Activated B cell treated with CpG ODN at 0.5 μM for 24 hours (primary cell): ENCODE data around the gene HEXIM1. TPM values are rescaled to one million over a fixed set of nuclear protein-coding genes. Genes with fewer than 3 reads are reported as not detected.

Experiments used
- ATAC-seq: fragments of 200-7000 bp; cut with Tn5 transposase; one replicate; pipeline ENCODE4 v1.10.0; 2021; ENCODE audit warnings: low read depth, mild to moderate bottlenecking, moderate library complexity
- CTCF ChIA-PET: fragments of 350-600 bp; sonication (Branson Sonifier 250); formaldehyde crosslinking; loops from one replicate; lab custom pipeline; 2021; ENCODE audit warnings: antibody characterized with exemption; lab: Charles Lee
- POLR2A ChIA-PET: fragments of 350-600 bp; sonication (Branson Sonifier 250); formaldehyde crosslinking; loops from one replicate; lab custom pipeline; 2021; ENCODE audit warnings: antibody characterized with exemption; lab: Charles Lee
- DNase-seq: peaks from one replicate; pipeline ENCODE4 v3.0.0; 2022
- H3K27ac Mint-ChIP-seq: one replicate; pipeline ENCODE4 v1.8.0; 2020; ENCODE audit warnings: mixed read lengths
- H3K27me3 Mint-ChIP-seq: one replicate; pipeline ENCODE4 v1.8.0; 2021; ENCODE audit warnings: mixed read lengths
- H3K36me3 Mint-ChIP-seq: one replicate; pipeline ENCODE4 v1.8.0; 2021; ENCODE audit warnings: low read depth, mixed read lengths
- H3K4me1 Mint-ChIP-seq: one replicate; pipeline ENCODE4 v1.8.0; 2021; ENCODE audit warnings: mixed read lengths
- H3K4me3 Mint-ChIP-seq: one replicate; pipeline ENCODE4 v1.8.0; 2020; ENCODE audit warnings: mild to moderate bottlenecking, mixed read lengths
- H3K9me3 Mint-ChIP-seq: one replicate; pipeline ENCODE4 v1.8.0; 2020; ENCODE audit warnings: mixed read lengths
- CTCF ChIP-seq: fragments of 200-600 bp; IDR thresholded peaks from one replicate; pipeline ENCODE4 v1.8.0; 2022; ENCODE audit warnings: antibody characterized with exemption, mild to moderate bottlenecking
- intact Hi-C: fragments of 100-400 bp; cut with micrococcal nuclease; formaldehyde crosslinking; loops from one replicate; pipeline ENCODE4 v1.15.1; 2024
- total RNA-seq: library from RNA; stranded (reverse); gene quantifications from 2 replicates; pipeline ENCODE4 v1.2.3, GENCODE V29; 2022

HEXIM1 gene
- total RNA-seq, 1 donor from 2014 or later, result 21.5 TPM

- Mint-ChIP-seq H3K27ac (no peak overlapping the region), H3K4me1 (peaks cover 8% of the 10 kb centered on the region), H3K27me3 (no peaks in the 10 kb centered on the region), H3K4me3 (no peak overlapping the region), H3K36me3 (no peaks in the 10 kb centered on the region), H3K9me3 (no peaks in the 10 kb centered on the region)
- POLR2A ChIA-PET, result interaction anchor here (1.4 kb wide), 1 partner anchor 16 kb away, joined by 4 read pairs; the partner anchor contains the start of gene HEXIM2
- intact Hi-C loops, result no loop called here
- DNase-seq (no peak), ATAC-seq (no peak)
- CTCF ChIA-PET, result no interaction called here
- TF ChIP-seq CTCF, result no peak
These were observed 29.3 kb downstream of the HEXIM1 start for GRCh38 chr17:45177563-45177962.

- CTCF ChIA-PET, result interaction anchor here (0.6 to 1.2 kb wide), 2 partner anchors 13 to 33 kb away, joined by 3 to 7 read pairs; no protein-coding TSS in a partner anchor
- no peaks in the 10 kb centered on the region for H3K36me3 Mint-ChIP-seq
These were observed 35.9 kb downstream of the HEXIM1 start for GRCh38 chr17:45184144-45184543.

GRCh38 chr17:45186801-45187354, 38.6 kb downstream of the HEXIM1 start:
- Mint-ChIP-seq H3K4me1 (no peaks in the 10 kb centered on the region), H3K36me3 (no peaks in the 10 kb centered on the region), H3K27me3 (no peaks in the 10 kb centered on the region), H3K4me3 (no peak overlapping the region), H3K9me3 (no peaks in the 10 kb centered on the region), H3K27ac (no peak overlapping the region)
- no peak for ATAC-seq
- POLR2A ChIA-PET, result no interaction called here
- CTCF ChIA-PET, result no interaction called here
- DNase-seq, result no peak
- intact Hi-C loops, result no loop called here
- no peak for TF ChIP-seq CTCF

More at GRCh38 chr17:45184144-45184543, 35.9 kb downstream of the HEXIM1 start:
- TF ChIP-seq CTCF, result no peak
- Mint-ChIP-seq H3K27ac (no peak overlapping the region), H3K4me3 (no peak overlapping the region), H3K27me3 (no peaks in the 10 kb centered on the region), H3K9me3 (no peaks in the 10 kb centered on the region), H3K4me1 (no peaks in the 10 kb centered on the region)
- intact Hi-C loops, result no loop called here
- ATAC-seq (no peak), DNase-seq (no peak)
- POLR2A ChIA-PET, result no interaction called here

GRCh38 chr17:45189009-45189408, 40.7 kb downstream of the HEXIM1 start:
- no peak for TF ChIP-seq CTCF
- intact Hi-C loops, result no loop called here
- DNase-seq (no peak), ATAC-seq (no peak)
- Mint-ChIP-seq H3K27me3 (no peaks in the 10 kb centered on the region), H3K9me3 (no peaks in the 10 kb centered on the region), H3K4me1 (no peaks in the 10 kb centered on the region), H3K36me3 (no peaks in the 10 kb centered on the region), H3K27ac (no peak overlapping the region), H3K4me3 (no peak overlapping the region)
- ChIA-PET CTCF (interaction anchor here (1.5 to 1.7 kb wide), 2 partner anchors 9 to 54 kb away, joined by 4 to 7 read pairs; partner anchors contain the start of gene ACBD4), POLR2A (no interaction called here)

GRCh38 chr17:45190503-45191255, 42.4 kb downstream of the HEXIM1 start:
- H3K36me3 Mint-ChIP-seq, result no peaks in the 10 kb centered on the region
- no peak for DNase-seq
- no peaks in the 10 kb centered on the region for H3K27me3 Mint-ChIP-seq
- H3K9me3 Mint-ChIP-seq, result no peaks in the 10 kb centered on the region
- H3K27ac Mint-ChIP-seq, result no peak overlapping the region
- no peak for ATAC-seq
- ChIA-PET POLR2A (interaction anchor here (0.6 kb wide), 2 partner anchors 28 to 1406 kb away, joined by 3 read pairs; no protein-coding TSS in a partner anchor), CTCF (interaction anchor here (2.6 kb wide), 1 partner anchor 56 kb away, joined by 12 read pairs; the partner anchor contains the start of gene ACBD4)
- intact Hi-C loops, result no loop called here
- TF ChIP-seq CTCF, result no peak
- no peak overlapping the region for H3K4me3 Mint-ChIP-seq
- no peaks in the 10 kb centered on the region for H3K4me1 Mint-ChIP-seq
